ENCODE results near the gene MMP3.
"Not testable (repeated sequence)": the region's sequence is repeated elsewhere in the genome, so short reads cannot be mapped to it uniquely, and the experiment has no call there.

MMP3 gene

DNA sequence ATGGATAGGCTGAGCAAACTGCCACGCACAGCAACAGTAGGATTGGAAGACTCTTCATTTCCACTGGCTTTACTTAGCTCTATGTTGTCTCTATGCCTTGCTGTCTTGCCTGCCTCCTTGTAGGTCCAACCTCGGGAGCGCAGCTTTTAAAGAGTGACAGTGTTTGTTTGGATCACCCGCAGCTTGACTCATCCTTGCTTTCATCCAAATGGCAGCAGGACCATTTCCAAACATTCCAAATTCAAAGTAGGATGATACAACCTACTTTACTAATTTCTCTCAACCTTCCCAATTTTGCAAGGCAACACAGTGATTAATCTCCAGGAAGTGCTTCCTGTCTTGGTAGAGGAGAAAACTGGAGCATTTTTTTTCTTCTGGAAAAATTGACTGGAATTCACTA, at the start of gene MMP3:
TSS of gene MMP3 (minus strand) at position 121 of the 400 bp plus-strand sequence. CDS start at position 58, 63 bp downstream.
- FAIRE-seq, result no peak

DNA sequence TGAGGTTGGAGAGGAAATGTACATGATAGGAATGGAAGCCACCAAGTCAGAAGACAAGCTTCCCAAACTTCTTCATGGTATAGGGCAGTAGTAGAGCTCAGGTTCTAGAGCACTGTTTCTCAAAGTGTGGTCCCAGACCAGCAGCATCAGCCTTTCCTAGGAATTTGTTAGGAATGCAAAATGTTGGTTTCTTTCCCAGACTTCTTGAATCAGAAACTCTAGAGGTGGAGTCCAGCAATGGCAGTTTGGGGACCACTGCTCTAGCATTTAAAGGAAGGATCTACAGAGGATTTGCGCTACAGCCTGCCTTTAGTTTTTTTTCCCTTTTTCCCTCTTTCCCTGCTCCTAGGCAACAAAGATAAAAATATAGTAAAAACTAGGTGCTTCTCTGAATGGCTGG, 48.3 kb upstream of the MMP3 start:
- FAIRE-seq, result no peak

DNA sequence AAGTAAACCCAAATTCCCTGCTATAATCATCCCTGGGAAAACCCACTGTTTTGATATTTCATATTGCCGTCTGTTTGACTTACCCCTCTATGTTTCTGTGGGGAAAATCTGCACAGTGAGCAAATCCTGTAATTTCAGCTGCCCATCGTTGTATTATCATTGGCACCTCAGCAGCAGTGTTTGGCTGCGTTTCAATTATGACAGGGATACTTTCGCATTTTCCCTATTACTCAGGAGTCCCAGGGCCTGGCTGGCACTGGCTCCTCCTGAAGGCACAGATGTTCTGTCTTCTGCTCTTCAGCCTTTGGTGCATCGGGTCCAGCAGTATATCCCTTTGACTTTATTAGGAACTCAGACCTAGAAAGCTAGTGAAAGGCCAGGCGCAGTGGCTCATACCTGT, 43.6 kb upstream of the MMP3 start:
- FAIRE-seq, result no peak

DNA sequence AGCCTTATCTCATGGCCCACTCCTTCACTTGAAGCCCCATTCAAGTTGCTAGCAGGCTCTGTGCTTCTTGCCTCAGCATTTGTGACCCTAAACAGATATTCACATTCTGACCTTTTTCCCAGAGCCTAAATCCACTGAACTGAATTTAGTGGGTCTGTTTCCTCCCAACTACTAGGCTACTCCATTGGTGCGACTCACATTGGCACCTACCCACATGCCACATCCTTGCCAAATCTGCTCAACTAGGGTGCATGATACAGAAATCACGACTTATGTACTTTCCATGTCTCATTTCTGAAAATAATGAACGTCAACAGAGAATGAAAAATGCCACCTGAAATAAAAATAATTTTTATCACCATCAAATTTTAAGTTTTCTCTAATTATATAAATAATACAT, 39.7 kb upstream of the MMP3 start:
- no peak for FAIRE-seq

DNA sequence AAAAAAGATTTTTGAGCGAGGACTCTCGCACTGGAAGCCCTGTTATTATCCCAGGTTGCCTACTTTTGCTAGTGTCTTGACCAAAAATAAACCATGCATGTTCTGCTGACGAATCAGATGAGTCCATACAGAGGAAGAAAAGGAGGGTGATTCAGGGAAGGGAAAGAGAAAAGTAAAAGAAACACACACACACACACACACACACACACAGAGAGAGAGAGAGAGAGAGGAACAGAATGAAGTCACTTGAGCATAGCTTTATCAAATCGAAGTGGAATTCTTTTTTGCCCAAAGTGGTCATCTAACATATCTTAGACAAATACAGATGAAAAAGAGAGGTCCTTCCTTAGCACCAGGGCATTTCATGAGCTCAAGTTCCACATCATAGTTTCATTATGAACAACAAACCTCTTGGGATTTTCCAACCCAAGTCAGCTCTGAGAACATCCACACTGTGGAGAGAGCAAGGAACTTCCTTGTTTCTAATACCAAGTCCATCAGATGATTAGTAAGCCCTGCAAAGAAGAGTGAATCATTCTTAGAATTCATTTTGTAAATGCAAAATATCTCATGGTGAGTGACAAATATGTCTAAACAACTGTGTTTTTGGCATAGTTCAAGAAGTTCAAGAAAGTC, 39.1 kb upstream of the MMP3 start:
- no peak for FAIRE-seq

DNA sequence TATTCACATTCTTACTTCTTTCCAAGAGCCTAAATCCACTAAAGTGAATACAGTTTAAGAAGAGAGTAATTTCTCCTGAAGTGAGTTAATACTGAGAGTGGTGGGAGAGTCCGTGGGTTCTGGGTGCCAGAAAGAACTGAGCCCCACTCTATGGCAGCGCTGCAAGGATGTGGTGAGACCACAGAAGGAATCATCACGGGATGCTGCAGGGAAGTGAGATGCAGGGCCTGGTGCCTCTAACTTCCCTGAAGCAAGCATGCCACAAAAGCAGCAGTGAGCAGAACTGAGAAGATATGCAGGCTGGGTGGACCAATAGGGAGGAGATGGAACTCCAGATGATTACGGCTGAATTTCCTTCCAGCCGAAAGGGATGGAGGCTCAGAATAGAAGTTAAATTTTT, 36.4 kb upstream of the MMP3 start:
- FAIRE-seq, result no peak

DNA sequence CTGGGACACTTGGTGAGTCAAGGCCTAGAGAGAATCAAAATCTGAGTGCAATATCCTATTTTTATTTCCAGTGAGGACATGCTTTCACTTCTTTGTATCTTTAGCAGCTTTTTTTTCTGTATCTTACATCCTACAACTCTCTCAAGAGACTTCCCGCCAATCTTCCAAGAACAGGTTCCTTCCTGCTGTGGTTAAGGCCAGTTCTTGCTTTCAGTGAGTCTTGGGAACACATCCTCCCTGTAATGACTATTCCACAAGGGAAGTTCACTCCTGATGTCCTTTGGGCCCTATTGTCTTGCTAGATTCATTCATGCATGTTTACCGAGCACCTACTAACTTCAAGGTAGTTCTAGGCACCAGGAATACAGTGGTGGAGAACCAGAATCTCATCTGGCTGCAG, 35.2 kb upstream of the MMP3 start:
- no peak for FAIRE-seq

DNA sequence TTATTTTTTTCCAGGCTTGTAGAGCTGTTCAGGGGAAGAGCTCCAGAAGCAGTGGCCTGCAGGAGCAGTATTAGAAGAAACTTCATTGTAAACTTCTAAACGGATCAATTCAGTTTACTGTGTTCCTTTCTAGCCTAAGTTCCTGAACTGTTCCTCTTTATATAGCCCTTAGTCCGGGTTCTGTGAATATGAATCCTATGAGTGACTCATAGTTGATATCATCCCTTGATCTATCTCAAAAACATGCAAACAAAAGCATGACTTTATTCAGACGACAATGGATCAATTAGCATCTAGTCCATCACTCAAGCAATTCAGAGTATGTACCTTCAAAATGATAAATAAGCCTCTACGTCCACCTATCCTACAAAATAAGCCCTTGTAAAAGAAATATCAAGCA, 31.4 kb upstream of the MMP3 start, which contains the start of gene MMP12:
TSS of gene MMP12 (minus strand) at position 131 of the 400 bp plus-strand sequence. CDS start at position 86, 45 bp downstream.
- FAIRE-seq, result no peak

DNA sequence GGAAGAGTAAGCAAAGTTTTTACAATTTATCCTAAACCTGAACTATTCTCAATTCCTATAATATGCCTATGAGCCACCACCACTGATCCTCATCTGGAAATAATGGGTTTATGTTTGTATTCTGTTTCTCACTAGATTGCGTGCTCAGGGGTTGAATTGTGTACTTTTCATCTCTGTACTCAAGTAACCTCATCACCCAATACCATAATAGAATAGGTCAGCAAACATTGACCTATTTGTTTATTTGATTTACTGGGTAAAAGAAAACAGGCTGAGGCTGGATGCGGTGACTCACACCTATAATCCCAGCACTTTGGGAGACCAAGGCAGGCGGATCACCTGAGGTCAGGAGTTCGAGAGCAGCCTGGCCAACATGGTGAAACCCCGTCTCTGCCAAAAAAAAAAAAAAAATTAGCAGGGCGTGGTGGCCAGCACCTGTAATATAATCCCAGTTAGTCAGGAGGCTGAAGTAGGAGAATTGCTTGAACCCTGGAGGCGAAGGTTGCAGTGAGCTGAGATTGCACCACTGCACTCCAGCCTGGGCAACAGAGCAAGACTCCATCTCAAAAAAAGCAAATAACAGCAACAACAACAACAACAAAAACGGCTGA, 26.1 kb upstream of the MMP3 start:
- FAIRE-seq, result not testable (repeated sequence)

DNA sequence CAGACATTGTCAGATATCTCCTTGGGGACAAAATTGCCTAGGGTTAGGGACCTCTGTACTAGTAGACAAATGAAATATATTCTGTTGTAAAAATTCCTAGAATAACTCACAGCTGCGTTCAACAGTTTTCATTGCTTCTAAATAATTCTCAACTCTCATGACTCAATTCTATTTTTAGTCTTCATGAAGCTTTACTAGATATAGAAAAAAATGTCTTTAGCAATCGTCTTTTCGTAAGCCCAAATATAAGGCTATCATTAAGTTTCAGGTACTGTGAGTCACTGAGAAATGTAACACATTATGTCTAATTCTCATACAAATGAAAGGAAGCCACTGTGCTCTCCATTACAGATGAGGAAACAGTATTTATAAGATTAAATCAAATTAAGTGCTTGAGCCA, 24.9 kb upstream of the MMP3 start:
- no peak for FAIRE-seq

DNA sequence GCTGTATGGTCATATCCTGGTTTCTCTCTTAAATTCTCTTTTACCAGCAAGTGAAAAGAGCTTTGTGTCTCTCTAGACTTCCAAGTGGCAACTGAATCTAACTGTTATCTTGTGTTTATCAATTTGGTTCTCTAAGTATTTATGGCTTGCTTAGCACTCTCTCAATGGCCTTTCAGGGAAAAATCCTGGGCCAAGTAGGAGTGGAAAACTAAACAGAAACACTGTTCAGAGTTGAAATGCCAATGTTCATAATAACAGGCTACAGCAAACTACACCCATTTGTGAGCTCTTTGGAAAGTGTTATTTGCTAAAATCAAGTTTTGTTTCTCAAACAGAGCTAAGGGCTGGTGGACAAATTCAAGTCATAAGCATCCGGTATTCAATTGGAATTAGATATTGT, 21.3 kb upstream of the MMP3 start:
- FAIRE-seq, result no peak

DNA sequence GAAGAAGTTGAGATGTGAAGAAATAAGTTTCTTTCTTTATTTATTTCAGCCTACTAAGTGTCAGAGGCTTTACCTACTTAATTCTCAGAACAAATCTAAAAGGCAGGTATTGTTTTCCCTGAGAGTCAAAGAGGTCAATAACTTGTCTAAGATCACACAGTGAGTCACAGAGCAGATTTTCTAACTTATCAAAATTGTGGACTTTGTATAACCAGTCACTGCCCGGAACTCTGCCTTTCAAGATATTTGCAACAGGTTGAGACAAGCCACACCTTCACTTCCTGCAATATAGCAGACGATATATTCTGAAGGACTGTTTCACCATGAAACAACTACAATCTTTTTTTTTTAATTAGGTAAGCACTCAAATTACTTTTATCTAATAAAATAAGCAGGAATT, 10.5 kb upstream of the MMP3 start:
- no peak for FAIRE-seq

DNA sequence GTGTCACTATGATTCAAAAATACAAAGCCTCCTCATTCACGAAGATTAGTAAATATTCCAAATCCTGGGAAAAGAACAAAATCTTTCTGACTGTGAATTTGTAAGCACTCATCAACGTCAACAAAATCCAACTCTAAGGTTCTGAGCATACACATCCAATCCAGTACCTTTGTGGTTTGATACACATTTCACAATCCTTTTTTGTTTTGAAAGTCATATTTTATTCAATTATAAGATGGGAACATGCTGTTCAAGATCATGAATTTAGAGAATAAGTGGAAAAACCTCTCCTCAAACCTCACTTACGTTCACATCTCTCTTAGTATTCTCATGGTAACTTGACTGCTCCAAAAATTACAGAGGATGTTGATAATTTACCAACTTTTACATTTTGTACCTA, 9.6 kb upstream of the MMP3 start:
- FAIRE-seq, result no peak

DNA sequence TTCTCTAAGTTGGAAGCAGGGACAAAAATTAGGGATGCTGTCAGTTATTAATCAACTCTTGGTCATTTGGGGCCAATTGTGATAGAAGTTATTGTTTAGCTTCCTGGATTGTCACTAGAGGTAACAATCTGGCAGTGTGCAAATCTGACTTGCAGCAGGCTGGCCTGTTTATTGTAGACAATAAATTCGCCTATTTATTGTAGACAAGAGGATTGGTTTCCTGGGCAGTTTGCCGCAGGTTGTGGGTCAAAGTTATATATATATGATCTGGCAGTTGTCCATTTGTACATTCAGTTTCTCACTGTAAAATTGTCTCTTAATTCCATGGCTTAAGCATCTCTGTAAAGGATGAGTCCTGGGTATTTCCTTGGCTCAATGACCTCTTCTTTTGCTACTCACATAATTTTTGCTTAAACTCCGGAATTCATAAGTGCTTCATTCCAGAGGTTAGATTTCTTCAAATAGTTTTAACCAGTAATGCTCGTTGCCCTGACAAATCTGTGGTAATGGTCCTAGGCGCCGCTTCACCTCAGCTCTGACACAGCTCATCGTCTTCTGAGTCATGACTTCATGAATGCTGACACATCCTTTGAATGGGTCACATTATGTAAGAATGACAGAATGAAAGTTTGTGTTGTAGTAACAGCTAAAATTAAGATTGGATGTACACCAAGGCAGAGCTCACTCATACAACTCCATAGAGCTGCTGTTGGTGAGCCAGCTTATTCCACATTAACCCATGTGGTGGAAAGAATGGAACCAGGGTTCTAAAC, 7.8 kb upstream of the MMP3 start:
- no peak for FAIRE-seq

DNA sequence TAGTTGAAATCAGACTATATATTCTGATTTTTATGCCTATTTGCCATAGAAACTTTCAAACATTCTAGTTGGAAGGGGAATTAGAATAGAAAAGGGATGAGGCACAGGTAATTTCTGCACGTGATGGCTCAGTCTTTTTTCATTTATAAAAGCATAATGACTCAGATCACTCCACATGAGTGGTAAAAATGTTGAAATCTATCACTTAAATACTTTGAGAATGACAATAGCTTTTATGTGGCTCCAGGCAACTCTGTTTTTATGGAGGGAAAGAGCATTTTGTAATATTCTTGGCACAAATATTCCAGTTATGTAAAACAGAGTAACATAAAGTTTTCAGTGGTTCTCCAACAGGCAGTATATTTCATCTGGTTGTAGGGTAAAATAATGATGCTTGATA, 5.9 kb upstream of the MMP3 start:
- no peak for FAIRE-seq

DNA sequence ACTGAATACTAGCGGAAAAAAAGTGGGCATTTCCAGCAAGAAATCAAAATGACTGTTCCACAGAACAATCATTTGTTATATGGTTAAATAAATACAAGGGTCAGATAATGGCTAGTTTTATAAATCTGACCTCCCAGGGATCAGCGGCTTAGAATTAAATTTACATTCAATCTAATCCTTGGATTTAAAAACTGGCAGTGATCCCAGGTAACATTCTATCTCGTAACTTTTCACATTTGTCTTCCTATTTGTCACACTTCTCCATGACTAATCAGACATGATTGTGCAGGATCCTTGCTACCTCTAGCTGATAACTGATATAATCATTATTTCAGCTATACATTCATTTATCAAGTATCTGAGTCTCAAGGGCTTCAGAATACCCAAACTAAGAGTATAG, 2.9 kb upstream of the MMP3 start:
- FAIRE-seq, result no peak

DNA sequence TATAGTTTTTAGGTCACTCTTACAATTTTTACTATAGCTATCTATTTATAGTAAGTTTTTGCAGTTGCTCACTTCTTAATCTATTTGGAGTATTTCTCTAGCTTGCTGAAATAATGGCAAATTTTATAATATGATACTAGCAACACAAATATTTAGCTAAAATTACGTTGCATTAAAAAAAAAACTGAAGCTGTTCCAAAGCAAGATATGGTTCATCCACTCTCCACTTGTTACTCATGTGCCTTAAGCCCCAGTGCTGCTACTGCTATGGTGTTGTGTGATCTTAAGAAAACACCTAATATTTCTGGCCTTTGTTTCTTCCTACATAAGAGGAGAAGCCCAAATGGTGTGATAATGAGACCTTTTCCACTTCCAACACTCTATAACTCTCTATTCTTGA, 479 bp downstream of the MMP3 start:
- no peak for FAIRE-seq

DNA sequence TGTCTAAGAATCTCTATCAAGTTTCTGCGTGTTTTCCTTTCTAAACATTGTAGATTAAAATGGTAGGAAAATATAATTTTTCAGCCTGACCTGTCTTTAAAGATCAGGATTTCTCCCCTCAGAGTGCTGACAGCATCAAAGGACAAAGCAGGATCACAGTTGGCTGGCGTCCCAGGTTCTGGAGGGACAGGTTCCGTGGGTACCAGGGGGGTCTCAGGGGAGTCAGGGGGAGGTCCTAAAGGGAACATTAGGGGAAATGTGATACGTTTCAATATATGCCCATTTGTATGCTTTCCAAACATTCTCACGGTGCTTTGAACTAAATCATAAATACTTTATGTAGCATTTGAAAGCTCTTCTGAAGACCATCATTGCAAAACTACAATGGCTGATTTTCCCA, 3.4 kb downstream of the MMP3 start:
- FAIRE-seq, result no peak

DNA sequence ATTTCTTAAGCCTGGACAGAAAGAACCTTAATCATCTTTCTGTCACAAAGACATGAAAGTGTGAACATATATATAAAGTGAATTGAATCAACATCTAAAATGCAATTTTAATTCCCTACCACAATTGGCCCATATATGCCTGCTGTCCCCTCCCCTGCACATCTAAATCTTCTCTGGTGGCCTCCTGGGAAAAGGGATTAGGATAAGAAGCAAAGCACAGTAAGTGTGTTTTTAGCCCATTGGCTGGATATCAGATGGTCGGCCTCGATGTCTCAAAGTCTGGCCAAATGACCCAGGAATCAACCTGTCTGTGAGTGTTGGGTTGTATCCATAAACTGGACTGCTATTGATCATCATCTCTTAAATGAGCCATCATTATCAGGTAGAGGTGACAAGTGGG, 5.8 kb downstream of the MMP3 start:
- FAIRE-seq, result no peak

DNA sequence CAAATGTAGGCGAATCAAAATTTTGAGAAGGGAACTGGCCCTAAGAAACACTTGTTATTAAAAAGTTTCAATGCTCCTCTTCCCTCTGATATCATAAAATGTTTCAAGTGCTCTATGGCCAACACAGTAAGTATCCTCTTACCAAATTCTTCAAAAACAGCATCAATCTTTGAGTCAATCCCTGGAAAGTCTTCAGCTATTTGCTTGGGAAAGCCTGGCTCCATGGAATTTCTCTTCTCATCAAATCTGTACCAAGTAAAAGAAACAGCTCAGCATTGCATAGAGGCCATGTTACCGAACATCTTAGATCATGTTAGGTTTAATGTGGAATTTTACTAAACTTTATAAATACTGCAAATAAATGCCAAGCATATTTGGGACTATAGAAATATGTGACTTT, 6.3 kb downstream of the MMP3 start:
- FAIRE-seq, result no peak

DNA sequence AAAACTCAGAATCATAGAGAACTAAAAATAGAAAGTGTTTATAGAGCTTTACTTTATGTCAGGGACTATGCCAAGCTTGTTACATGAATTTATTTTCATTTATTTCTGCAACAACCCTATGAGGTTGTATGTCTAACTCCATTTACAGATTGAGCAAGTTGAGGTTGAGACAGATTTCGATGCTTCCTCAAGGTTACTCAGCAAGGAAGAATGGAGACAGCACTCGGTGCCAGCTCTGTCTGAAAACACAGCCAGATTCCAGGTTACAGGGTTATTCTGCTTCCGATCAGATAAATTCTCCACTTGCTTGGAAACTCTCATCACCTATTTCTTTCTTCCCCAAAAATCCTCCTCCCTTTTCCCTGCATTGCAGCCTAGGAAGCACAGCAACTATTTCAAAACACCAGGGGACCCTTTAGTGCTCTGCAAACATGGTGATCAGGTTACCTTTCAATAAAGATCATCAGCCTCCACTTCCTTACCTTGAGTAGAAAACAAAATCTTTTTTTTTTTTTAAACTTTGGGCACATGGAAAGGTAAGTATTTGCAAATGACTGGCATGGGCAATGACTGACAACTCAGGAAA, 7.0 kb downstream of the MMP3 start:
- FAIRE-seq, result no peak

DNA sequence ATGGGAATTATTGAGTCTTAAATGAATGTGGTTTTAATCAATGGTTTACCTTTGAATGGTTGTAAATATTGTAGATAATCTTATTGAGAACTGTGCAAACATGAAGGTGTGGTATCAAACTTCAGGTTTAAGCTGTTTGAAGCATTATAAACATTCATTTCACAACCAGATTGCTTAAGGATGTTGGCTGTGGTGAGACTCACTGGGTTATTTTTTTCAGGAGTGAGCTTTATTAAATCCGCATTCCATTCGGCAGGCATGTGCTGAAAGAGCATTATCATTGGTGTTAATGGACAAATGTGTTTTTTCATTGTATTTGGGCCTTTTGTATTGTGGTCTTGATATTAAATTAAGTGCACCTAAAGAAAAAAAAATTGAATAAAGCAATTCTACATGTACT, 9.7 kb downstream of the MMP3 start:
- no peak for FAIRE-seq

DNA sequence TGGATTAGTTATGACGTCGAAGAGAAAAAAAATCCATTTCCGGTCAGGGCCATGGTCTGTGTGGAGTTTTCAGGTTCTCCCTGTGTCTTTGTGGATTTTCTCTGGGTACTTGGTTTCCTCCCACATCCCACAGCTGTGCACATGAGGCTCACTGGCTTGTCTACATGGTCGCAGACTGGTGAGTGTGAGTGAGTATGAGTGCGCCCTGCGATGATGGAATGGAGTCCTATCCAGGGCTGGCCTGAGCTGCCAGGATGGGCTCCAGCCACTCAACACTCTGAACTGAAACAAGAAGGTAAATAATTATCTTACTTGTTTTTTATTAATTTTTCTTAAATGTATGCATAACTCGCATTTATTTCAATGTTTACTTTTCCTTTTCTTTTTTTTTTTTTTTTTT, 10.8 kb downstream of the MMP3 start:
- FAIRE-seq, result no peak
